HG02970 (cell line): Measurements from ENCODE around the gene UBE2G1.
"Not testable (repeated sequence)": the region's sequence is repeated elsewhere in the genome, so short reads cannot be mapped to it uniquely, and the experiment has no call there.

Experiments used
- ATAC-seq: cut with Tn5 transposase; IDR thresholded peaks from one replicate; pipeline ENCODE4 v1.9.1; 2021; ENCODE audit warnings: mild to moderate bottlenecking, moderate library complexity, moderate number of reproducible peaks; ENCODE audit not compliant: unreplicated experiment, low FRiP score

Gene UBE2G1

GRCh38 chr17:4256952-4257351 is 109.5 kb downstream of the UBE2G1 start:
- no peak for ATAC-seq

DNA sequence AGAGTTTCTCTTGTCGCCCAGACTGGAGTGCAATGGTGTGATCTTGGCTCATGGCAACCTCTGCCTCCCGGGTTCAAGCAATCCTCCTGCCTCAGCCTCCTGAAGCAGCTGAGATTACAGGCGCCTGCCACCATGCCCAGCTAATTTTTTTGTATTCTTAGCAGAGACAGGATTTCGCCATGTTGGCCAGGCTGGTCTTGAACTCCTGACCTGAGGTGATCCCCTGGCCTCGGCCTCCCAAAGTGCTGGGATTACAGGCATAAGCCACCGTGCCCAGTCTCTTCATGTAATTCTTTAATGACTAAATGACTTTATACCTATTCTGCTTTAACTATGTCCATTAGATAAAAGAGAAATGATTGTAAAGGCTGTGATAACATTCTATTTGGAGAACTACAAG is 111.2 kb downstream of the UBE2G1 start:
- not testable (repeated sequence) for ATAC-seq

GRCh38 chr17:4250887-4251286 is 115.6 kb downstream of the UBE2G1 start:
- ATAC-seq: no peak

GRCh38 chr17:4249452-4250029 is 116.9 kb downstream of the UBE2G1 start:
- no peak for ATAC-seq

GRCh38 chr17:4248504-4249277 is 117.8 kb downstream of the UBE2G1 start:
- ATAC-seq: no peak

- no peak for ATAC-seq
Observed at GRCh38 chr17:4247971-4248388, 118.5 kb downstream of the UBE2G1 start.

GRCh38 chr17:4247361-4247970 is 119.0 kb downstream of the UBE2G1 start:
- ATAC-seq: no peak

GRCh38 chr17:4246674-4247073 is 119.8 kb downstream of the UBE2G1 start:
- ATAC-seq: no peak

DNA sequence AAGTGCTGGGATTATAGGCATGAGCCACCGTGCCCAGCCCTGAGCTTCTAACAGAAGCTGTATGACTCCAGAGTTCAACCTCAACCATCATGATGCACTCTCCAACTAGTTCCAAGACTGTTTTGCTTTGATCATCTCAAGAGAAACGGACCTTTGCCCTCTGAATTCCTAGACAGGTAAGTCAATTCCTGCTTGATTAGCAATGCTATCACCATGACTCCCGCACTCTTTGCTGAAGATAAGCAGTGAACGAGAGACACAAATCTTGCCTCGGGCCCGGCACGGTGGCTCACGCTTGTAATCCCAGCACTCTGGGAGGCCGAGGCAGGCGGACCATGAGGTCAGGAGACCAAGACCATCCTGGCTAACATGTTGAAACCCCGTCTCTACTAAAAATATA is 124.9 kb downstream of the UBE2G1 start:
- no peak for ATAC-seq

DNA sequence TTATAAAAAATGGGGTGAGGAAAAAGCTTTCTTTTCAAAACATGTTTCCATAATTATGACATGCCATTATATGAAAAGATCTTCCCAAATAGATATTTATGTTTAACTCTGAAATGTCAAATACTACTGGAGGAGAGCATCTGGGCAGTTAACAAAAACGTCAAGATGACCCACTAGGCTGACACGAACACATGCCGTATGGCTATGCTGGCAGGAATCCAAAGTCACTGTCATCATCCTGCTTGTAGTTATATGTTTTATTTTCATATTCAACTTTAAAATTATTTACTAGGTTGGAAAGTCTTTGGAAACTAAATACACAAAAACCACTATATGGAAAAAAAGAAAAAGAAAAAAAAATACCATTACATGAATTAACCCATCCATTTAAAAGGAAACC is 130.0 kb downstream of the UBE2G1 start:
- no peak for ATAC-seq

GRCh38 chr17:4235372-4236279 is 130.8 kb downstream of the UBE2G1 start:
- no peak for ATAC-seq

GRCh38 chr17:4234401-4234800 is 132.1 kb downstream of the UBE2G1 start:
- ATAC-seq: no peak

- no peak for ATAC-seq
Observed at GRCh38 chr17:4233668-4234258, 132.7 kb downstream of the UBE2G1 start.

DNA sequence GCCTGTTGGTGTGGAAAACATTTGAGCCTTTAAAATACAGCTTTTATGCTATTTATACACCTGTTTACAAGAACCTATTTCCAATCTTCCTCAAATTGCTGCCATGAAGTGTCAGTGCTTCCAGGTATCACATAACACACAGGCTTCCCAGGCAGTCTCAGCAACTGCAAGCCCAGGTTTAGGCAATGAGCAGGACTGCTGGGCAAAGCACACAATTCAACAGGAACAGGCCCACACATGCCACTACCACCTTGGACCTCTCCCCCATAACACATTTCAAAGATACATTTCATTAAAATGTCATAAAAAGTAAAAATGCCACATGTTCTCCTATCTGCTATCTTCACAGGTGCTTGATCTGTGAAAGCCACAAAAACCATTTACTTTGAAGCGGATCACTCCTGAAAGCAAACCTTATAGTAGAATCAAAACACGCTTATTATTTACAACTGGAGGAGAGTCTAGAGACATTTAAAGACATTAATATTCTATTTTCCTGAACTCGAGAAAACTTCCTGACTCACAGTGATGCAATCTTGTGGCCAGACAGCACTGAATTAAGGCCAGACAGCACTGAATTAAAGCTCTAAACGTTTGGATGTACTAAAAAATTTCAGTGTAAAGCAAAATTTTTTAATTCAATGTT is 134.2 kb downstream of the UBE2G1 start:
- no peak for ATAC-seq

GRCh38 chr17:4229627-4230541 is 136.6 kb downstream of the UBE2G1 start:
- ATAC-seq: no peak

DNA sequence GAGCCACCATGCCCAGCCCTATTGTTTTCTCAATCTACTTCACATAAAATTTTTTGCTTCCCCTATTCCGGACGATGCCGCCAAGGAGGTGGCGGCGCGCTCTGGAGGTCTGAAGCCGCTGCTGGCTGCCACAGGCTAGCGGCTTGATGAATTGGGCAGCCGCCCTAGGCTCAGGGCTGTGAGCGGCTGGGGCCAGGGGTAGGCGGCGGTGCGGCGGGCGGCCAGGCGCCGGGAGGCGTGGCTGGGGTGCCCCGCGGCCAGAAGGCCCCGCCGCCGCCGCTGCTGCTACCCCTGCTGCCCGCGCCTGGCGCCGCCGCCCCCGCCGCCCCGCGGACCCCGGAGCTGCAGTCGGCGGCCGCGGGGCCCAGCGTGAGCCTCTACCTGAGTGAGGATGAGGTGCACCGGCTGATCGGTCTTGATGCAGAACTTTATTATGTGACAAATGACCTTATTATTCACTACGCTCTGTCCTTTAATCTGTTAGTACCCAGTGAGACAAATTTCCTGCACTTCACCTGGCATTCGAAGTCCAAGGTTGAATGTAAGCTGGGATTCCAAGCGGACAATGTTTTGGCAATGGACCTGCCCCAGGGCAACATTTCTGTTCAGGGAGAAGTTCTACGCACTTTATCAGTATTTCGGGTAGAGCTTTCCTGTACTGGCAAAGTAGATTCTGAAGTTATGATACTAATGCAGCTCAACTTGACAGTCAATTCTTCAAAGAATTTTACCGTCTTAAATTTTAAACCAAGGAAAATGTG is 144.4 kb downstream of the UBE2G1 start:
- ATAC-seq: no peak

DNA sequence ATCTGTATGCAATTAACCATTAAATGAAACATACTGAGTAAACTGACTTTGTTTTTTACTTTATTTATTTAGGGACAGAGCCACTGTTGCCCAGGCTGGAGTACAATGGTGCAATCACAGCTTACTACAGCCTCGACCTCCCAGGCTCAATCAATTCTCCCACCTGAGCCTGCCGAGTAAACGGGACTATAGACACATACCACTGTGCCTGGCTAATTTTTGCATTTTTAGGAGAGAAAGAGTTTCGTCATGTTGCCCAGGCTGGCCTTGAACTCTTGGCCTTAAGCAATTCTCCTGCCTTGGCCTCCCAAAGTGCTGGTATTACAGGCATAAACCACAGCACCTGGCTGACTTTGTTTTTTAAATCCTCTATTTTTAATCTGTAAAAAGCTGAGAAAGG is 145.3 kb downstream of the UBE2G1 start:
- no peak for ATAC-seq

DNA sequence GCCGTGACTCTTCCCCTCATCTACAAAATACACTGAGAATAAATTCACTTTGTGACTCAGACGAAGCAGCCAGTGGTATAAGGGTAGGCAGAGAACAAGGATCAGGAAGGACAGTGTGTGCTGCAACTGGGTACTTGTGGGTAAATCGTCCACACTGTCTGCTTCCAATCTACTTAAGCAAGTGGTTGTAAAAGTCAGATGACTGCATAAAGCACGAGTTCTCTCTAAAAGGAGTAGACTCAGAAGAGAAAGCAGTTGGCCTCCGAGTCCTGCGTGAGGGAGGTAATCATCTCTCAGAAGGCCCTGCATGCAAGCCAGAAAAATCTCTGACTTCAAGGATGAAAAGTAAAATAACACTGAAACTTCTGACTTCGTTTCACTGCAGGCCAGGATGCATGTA is 145.8 kb downstream of the UBE2G1 start:
- ATAC-seq: no peak
